SH-SY5Y (cell line): ENCODE measurements around the gene COX19.

ENCODE experiments used
- GATA2 ChIP-seq: IDR thresholded peaks from 2 replicates; pipeline ENCODE4 v1.6.1; 2011; ENCODE audit warnings: mild to moderate bottlenecking, low read depth, low read length
- GATA3 ChIP-seq: IDR thresholded peaks from 2 replicates; pipeline ENCODE4 v1.6.1; 2011; ENCODE audit warnings: low read depth, mild to moderate bottlenecking, low read length, moderate library complexity

- TF ChIP-seq GATA2 (no peak), GATA3 (no peak)
These were observed 39.3 kb upstream of the COX19 start for GRCh38 chr7:1014681-1015080.
